ENCODE results near the gene CLEC5A. TPM values are rescaled to one million over a fixed set of nuclear protein-coding genes. Genes with fewer than 3 reads are reported as not detected.

The CLEC5A gene
- total and polyA plus RNA-seq, 2 experiments from 2014 or later: not detected

GRCh38 chr7:141928845-141929195 is 18.0 kb downstream of the CLEC5A start:
- Histone ChIP-seq H3K9me3 (ENCODE audit: low read depth) (no peaks in the 10 kb centered on the region), H3K4me3 (no peak overlapping the region), H3K27me3 (no peaks in the 10 kb centered on the region), H3K27ac (no peak overlapping the region), H3K36me3 (no peaks in the 10 kb centered on the region), H3K4me1 (ENCODE audit: low read depth) (no peaks in the 10 kb centered on the region)
- no peak for DNase-seq (ENCODE audit: low read depth in 1 of 2, low spot score in 1 of 2)
- TF ChIP-seq CTCF (IDR thresholded peaks at IDR 0.05; ENCODE audit: low read depth, low read length): no peak

GRCh38 chr7:141928146-141928844 is 18.5 kb downstream of the CLEC5A start:
- no peak overlapping the region for H3K4me3 ChIP-seq
- H3K36me3 ChIP-seq: no peaks in the 10 kb centered on the region
- H3K27me3 ChIP-seq: no peaks in the 10 kb centered on the region
- DNase-seq (ENCODE audit: low read depth in 1 of 2, low spot score in 1 of 2): no peak
- H3K4me1 ChIP-seq (ENCODE audit: low read depth): no peaks in the 10 kb centered on the region
- no peak for TF ChIP-seq CTCF (IDR thresholded peaks at IDR 0.05; ENCODE audit: low read depth, low read length)
- H3K27ac ChIP-seq: no peak overlapping the region
- H3K9me3 ChIP-seq (ENCODE audit: low read depth): no peaks in the 10 kb centered on the region

- Histone ChIP-seq H3K9me3 (ENCODE audit: low read depth) (no peaks in the 10 kb centered on the region), H3K4me3 (no peak overlapping the region), H3K36me3 (no peaks in the 10 kb centered on the region), H3K27me3 (no peaks in the 10 kb centered on the region), H3K27ac (no peak overlapping the region), H3K4me1 (ENCODE audit: low read depth) (no peaks in the 10 kb centered on the region)
- TF ChIP-seq CTCF (IDR thresholded peaks at IDR 0.05; ENCODE audit: low read depth, low read length): no peak
- DNase-seq (ENCODE audit: low read depth in 1 of 2, low spot score in 1 of 2): no peak
Observed at GRCh38 chr7:141920281-141920680, 26.5 kb downstream of the CLEC5A start.

GRCh38 chr7:141916099-141916498 is 30.7 kb downstream of the CLEC5A start, which contains the start of gene OR9A4:
Gene OR9A4, plus strand, starts transcription at chr7:141916399. Its CDS starts 2,477 bp downstream, at chr7:141918876.
- no peak for DNase-seq (ENCODE audit: low read depth in 1 of 2, low spot score in 1 of 2)
- H3K27me3 ChIP-seq: no peaks in the 10 kb centered on the region
- H3K27ac ChIP-seq: no peak within 1 kb of the TSS
- no peak for TF ChIP-seq CTCF (IDR thresholded peaks at IDR 0.05; ENCODE audit: low read depth, low read length)
- no peaks in the 10 kb centered on the region for H3K4me1 ChIP-seq (ENCODE audit: low read depth)
- H3K9me3 ChIP-seq (ENCODE audit: low read depth): no peaks in the 10 kb centered on the region
- no peak within 1 kb of the TSS for H3K4me3 ChIP-seq
- no peaks in the 10 kb centered on the region for H3K36me3 ChIP-seq

- Histone ChIP-seq H3K27ac (no peak overlapping the region), H3K9me3 (ENCODE audit: low read depth) (no peaks in the 10 kb centered on the region), H3K36me3 (no peaks in the 10 kb centered on the region), H3K4me1 (ENCODE audit: low read depth) (no peaks in the 10 kb centered on the region), H3K4me3 (no peak overlapping the region), H3K27me3 (no peaks in the 10 kb centered on the region)
- no peak for TF ChIP-seq CTCF (IDR thresholded peaks at IDR 0.05; ENCODE audit: low read depth, low read length)
- no peak for DNase-seq (ENCODE audit: low read depth in 1 of 2, low spot score in 1 of 2)
Observed at GRCh38 chr7:141915565-141915964, 31.2 kb downstream of the CLEC5A start.
